Caco-2 (cell line): ENCODE data around the gene GNAI1. TPM values are rescaled to one million over a fixed set of nuclear protein-coding genes. Genes with fewer than 3 reads are reported as not detected.

Experiments used
- BruUV-seq: library from RNA; stranded (reverse); fragments of 400-500 nt; replicated peaks from 2 replicates; lab custom pipeline; 2021; lab: Mats Ljungman, UMichigan
- CTCF ChIA-PET: fragments of 300-600 bp; sonication (Branson Sonifier 250); formaldehyde crosslinking; loops from one replicate; lab custom pipeline; 2022; ENCODE audit warnings: antibody characterized with exemption; lab: Charles Lee
- POLR2A ChIA-PET: fragments of 300-600 bp; sonication (Branson Sonifier 250); formaldehyde crosslinking; loops from one replicate; lab custom pipeline; 2022; ENCODE audit warnings: antibody characterized with exemption; lab: Charles Lee
- DNase-seq, 2 experiments: peaks; one replicate each; pipeline versions ENCODE4 v3.0.0 to v3.0.0-alpha.2; 2020 to 2022
- H3K27me3 ChIP-seq: replicated peaks from 2 replicates; pipeline ENCODE4 v1.6.0; 2011; ENCODE audit warnings: low read length; ENCODE audit not compliant: control insufficient read depth, insufficient read depth
- H3K36me3 ChIP-seq: 2 replicates; pipeline ENCODE4 v1.5.1; 2011; ENCODE audit warnings: low read length; ENCODE audit not compliant: control insufficient read depth, insufficient read depth
- H3K4me1 ChIP-seq: fragments of 250-450 bp; sonication (Bioruptor Pico); 2 replicates; pipeline ENCODE4 v1.5.1; 2020; ENCODE audit warnings: mild to moderate bottlenecking
- H3K4me3 ChIP-seq: 2 replicates; pipeline ENCODE4 v1.5.1; 2011; ENCODE audit warnings: low read depth, mild to moderate bottlenecking, control low read depth, low read length
- H3K9me3 ChIP-seq: fragments of 250-450 bp; sonication (Bioruptor Pico); 2 replicates; pipeline ENCODE4 v1.5.1; 2020; ENCODE audit warnings: mild to moderate bottlenecking, moderate library complexity
- H3K27ac Mint-ChIP-seq: one replicate; pipeline ENCODE4 v1.8.0; 2022; ENCODE audit warnings: mixed read lengths; ENCODE audit not compliant: unreplicated experiment
- H3K27me3 Mint-ChIP-seq: one replicate; pipeline ENCODE4 v1.8.0; 2022; ENCODE audit warnings: mixed read lengths; ENCODE audit not compliant: insufficient read depth, unreplicated experiment
- H3K36me3 Mint-ChIP-seq: one replicate; pipeline ENCODE4 v1.8.0; 2022; ENCODE audit warnings: mild to moderate bottlenecking, mixed read lengths; ENCODE audit not compliant: insufficient read depth, unreplicated experiment
- H3K4me1 Mint-ChIP-seq: one replicate; pipeline ENCODE4 v1.8.0; 2022; ENCODE audit warnings: low read depth, mixed read lengths; ENCODE audit not compliant: unreplicated experiment
- H3K4me3 Mint-ChIP-seq: one replicate; pipeline ENCODE4 v1.8.0; 2022; ENCODE audit warnings: mild to moderate bottlenecking, moderate library complexity, mixed read lengths; ENCODE audit not compliant: unreplicated experiment
- H3K9me3 Mint-ChIP-seq: one replicate; pipeline ENCODE4 v1.8.0; 2022; ENCODE audit warnings: mixed read lengths; ENCODE audit not compliant: unreplicated experiment
- CTCF ChIP-seq, 2 experiments: fragments of 200-600 bp in 1 of 2; IDR thresholded peaks; 1 replicate in 1 of 2; 2 replicates in 1 of 2; pipeline versions ENCODE4 v1.5.1 to v1.8.0; 2011 to 2022; ENCODE audit warnings: antibody characterized with exemption in 1 of 2, control low read depth in 1 of 2, inconsistent platforms in 1 of 2, low read depth in 1 of 2, low read length in 1 of 2, mild to moderate bottlenecking in 1 of 2, moderate library complexity in 1 of 2; ENCODE audit not compliant: insufficient read depth in 1 of 2, severe bottlenecking in 1 of 2, unreplicated experiment in 1 of 2
- intact Hi-C: fragments of 100-400 bp; cut with micrococcal nuclease; formaldehyde crosslinking; loops from one replicate; pipeline ENCODE4 v1.10.0; 2022; ENCODE audit not compliant: unreplicated experiment
- total RNA-seq: library from RNA; stranded (reverse); gene quantifications from 2 replicates; pipeline ENCODE4 v1.2.3, GENCODE V29; 2022

The GNAI1 gene
- total RNA-seq, 1 experiment from 2014 or later: 2.1 TPM

- Histone ChIP-seq H3K9me3 (no peaks in the 10 kb centered on the region), H3K4me1 (peaks cover 19% of the 10 kb centered on the region), H3K27me3 (no peaks in the 10 kb centered on the region), H3K4me3 (no peak overlapping the region), H3K36me3 (no peaks in the 10 kb centered on the region)
- intact Hi-C loops: no loop called here
- Mint-ChIP-seq H3K27me3 (no peaks in the 10 kb centered on the region), H3K27ac (no peak overlapping the region), H3K4me3 (no peak overlapping the region), H3K36me3 (no peaks in the 10 kb centered on the region), H3K4me1 (peaks cover 17% of the 10 kb centered on the region), H3K9me3 (no peaks in the 10 kb centered on the region)
- ChIA-PET CTCF (no interaction called here), POLR2A (no interaction called here)
- TF ChIP-seq CTCF (IDR thresholded peaks at IDR 0.05; ENCODE audit: insufficient read depth in 1 of 2, low read depth in 1 of 2, low read length in 1 of 2, severe bottlenecking in 1 of 2, unreplicated experiment in 1 of 2): no peak
- DNase-seq: no peak
- no TSS peak for BruUV-seq
Measured at GRCh38 chr7:80213814-80214213, 79.2 kb downstream of the GNAI1 start.

GRCh38 chr7:80215734-80216133 lies 81.1 kb downstream of the GNAI1 start:
- no peaks in the 10 kb centered on the region for H3K27me3 Mint-ChIP-seq
- DNase-seq: no peak
- intact Hi-C loops: no loop called here
- no peak overlapping the region for H3K27ac Mint-ChIP-seq
- peaks cover 10% of the 10 kb centered on the region for H3K4me1 ChIP-seq
- H3K9me3 ChIP-seq: no peaks in the 10 kb centered on the region
- BruUV-seq: no TSS peak
- H3K4me3 Mint-ChIP-seq: no peak overlapping the region
- no peak overlapping the region for H3K4me3 ChIP-seq
- no peaks in the 10 kb centered on the region for H3K27me3 ChIP-seq
- H3K36me3 Mint-ChIP-seq: no peaks in the 10 kb centered on the region
- CTCF ChIA-PET: interaction anchor here (0.5 kb wide), 1 partner anchor 120 kb away, joined by 4 read pairs; no protein-coding TSS in a partner anchor
- H3K9me3 Mint-ChIP-seq: no peaks in the 10 kb centered on the region
- TF ChIP-seq CTCF (IDR thresholded peaks at IDR 0.05; ENCODE audit: insufficient read depth in 1 of 2, low read depth in 1 of 2, low read length in 1 of 2, severe bottlenecking in 1 of 2, unreplicated experiment in 1 of 2): no peak
- H3K36me3 ChIP-seq: no peaks in the 10 kb centered on the region
- H3K4me1 Mint-ChIP-seq: peaks cover 4% of the 10 kb centered on the region
- POLR2A ChIA-PET: no interaction called here

- H3K9me3 ChIP-seq: no peaks in the 10 kb centered on the region
- POLR2A ChIA-PET: no interaction called here
- Mint-ChIP-seq H3K27ac (no peak overlapping the region), H3K4me1 (no peaks in the 10 kb centered on the region), H3K4me3 (no peak overlapping the region), H3K9me3 (no peaks in the 10 kb centered on the region), H3K27me3 (no peaks in the 10 kb centered on the region), H3K36me3 (no peaks in the 10 kb centered on the region)
- BruUV-seq: no TSS peak
- H3K36me3 ChIP-seq: no peaks in the 10 kb centered on the region
- no peak for TF ChIP-seq CTCF (IDR thresholded peaks at IDR 0.05; ENCODE audit: insufficient read depth in 1 of 2, low read depth in 1 of 2, low read length in 1 of 2, severe bottlenecking in 1 of 2, unreplicated experiment in 1 of 2)
- CTCF ChIA-PET: no interaction called here
- H3K27me3 ChIP-seq: no peaks in the 10 kb centered on the region
- H3K4me3 ChIP-seq: no peak overlapping the region
- H3K4me1 ChIP-seq: 0 out of 2 replicates have a peak, but pooled peaks cover 5% of the 10 kb centered on the region
- DNase-seq: no peak
- intact Hi-C loops: no loop called here
Measured at GRCh38 chr7:80216996-80217842, 82.6 kb downstream of the GNAI1 start.
